CD4-positive, CD25-positive, alpha-beta regulatory T cell (primary cell): ENCODE data around the gene RAI14. TPM values are rescaled to one million over a fixed set of nuclear protein-coding genes. Genes with fewer than 3 reads are reported as not detected.

Experiments used
- ATAC-seq, 2 donors: fragments of 150-1000 bp; cut with Tn5 transposase; one replicate each; pipeline ENCODE4 v1.10.0; 2021; ENCODE audit warnings: low read depth in 2 of 2, moderate number of reproducible peaks in 2 of 2, moderate library complexity in 1 of 2
- DNase-seq, 3 donors: peaks; one replicate each; pipeline versions ENCODE4 v3.0.0 to v3.0.0-alpha.2; 2012 to 2022; ENCODE audit warnings: mixed read lengths in 1 of 3
- H3K27ac ChIP-seq: one replicate; pipeline ENCODE4 v1.7.0; 2013; ENCODE audit warnings: mild to moderate bottlenecking, low read length; ENCODE audit not compliant: insufficient read depth, poor library complexity, severe bottlenecking
- H3K27me3 ChIP-seq: one replicate; pipeline ENCODE4 v1.7.0; 2013; ENCODE audit warnings: low read length; ENCODE audit not compliant: control insufficient read depth, insufficient read depth
- H3K36me3 ChIP-seq: one replicate; pipeline ENCODE4 v1.7.0; 2013; ENCODE audit warnings: mild to moderate bottlenecking, low read length, moderate library complexity; ENCODE audit not compliant: control insufficient read depth, insufficient read depth
- H3K4me1 ChIP-seq: 2 replicates; pipeline ENCODE4 v1.7.0; 2013; ENCODE audit warnings: mild to moderate bottlenecking, low read length; ENCODE audit not compliant: insufficient read depth, control insufficient read depth, poor library complexity, severe bottlenecking
- H3K4me3 ChIP-seq: one replicate; pipeline ENCODE4 v1.7.0; 2013; ENCODE audit warnings: low read depth, mild to moderate bottlenecking, low read length, moderate library complexity
- H3K9me3 ChIP-seq, 2 experiments: 1 replicate in 1 of 2; 2 replicates in 1 of 2; pipeline ENCODE4 v1.7.0; 2013; ENCODE audit warnings: low read length in 2 of 2, mild to moderate bottlenecking in 1 of 2, moderate library complexity in 1 of 2; ENCODE audit not compliant: control insufficient read depth in 2 of 2
- H3K27ac Mint-ChIP-seq, 3 donors: one replicate each; pipeline ENCODE4 v1.8.0; 2020 to 2022; ENCODE audit warnings: mild to moderate bottlenecking in 3 of 3, mixed read lengths in 3 of 3, moderate library complexity in 2 of 3
- H3K27me3 Mint-ChIP-seq: one replicate; pipeline ENCODE4 v1.8.0; 2022; ENCODE audit warnings: mild to moderate bottlenecking, mixed read lengths
- H3K36me3 Mint-ChIP-seq: one replicate; pipeline ENCODE4 v1.8.0; 2020; ENCODE audit warnings: mixed read lengths
- H3K4me1 Mint-ChIP-seq, 4 donors: one replicate each; pipeline ENCODE4 v1.8.0; 2020 to 2022; ENCODE audit warnings: mixed read lengths in 4 of 4, mild to moderate bottlenecking in 1 of 4
- H3K4me3 Mint-ChIP-seq, 4 donors: one replicate each; pipeline ENCODE4 v1.8.0; 2020 to 2022; ENCODE audit warnings: mild to moderate bottlenecking in 4 of 4, mixed read lengths in 4 of 4, moderate library complexity in 3 of 4
- H3K9me3 Mint-ChIP-seq, 7 donors: one replicate each; pipeline ENCODE4 v1.8.0; 2020 to 2022; ENCODE audit warnings: mixed read lengths in 7 of 7, mild to moderate bottlenecking in 3 of 7, moderate library complexity in 2 of 7
- polyA plus RNA-seq, 4 donors: library from polyadenylated mRNA; unstranded; fragments of 300-500 nt; fragmentation: Illumina TruSeq; gene quantifications; one replicate each; pipeline ENCODE4 v1.2.3, GENCODE V29; 2021
- total RNA-seq: library from RNA; stranded (reverse); gene quantifications from one replicate; pipeline ENCODE4 v1.2.3, GENCODE V29; 2022

The RAI14 gene
- total and polyA plus RNA-seq, 5 donors from 2014 or later: 0.12 TPM; not detected in 4

DNA sequence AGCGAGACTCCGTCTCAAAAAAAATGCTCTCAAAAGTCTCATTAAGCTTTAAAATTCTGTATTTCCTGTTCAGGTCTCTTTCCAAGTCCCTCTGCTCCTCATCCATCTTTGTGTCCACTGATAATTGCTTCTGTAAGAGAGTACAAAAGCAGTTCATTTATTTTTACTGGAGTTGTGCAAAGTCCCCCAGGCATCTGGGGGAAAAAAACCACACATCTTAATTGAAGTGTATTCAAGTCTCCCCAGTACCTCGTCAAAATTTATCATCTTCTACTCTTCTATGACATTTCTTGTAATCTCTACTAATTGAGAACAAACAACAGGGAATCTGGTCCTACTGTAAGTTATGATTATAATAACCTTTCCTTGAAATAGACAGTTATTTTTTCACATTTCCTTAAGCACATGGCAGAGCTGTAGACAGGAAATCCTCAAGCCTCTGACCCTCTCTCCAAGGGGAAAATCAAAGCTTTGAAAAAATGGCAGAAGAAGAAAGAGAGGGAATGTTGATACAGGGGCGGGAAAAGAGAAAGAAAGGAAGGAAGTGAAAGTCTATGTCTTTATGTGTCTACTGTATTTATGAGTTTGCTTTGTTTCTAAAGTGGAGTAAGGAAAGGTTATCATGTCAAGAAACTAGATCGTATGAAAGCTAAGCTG lies 51.5 kb downstream of the RAI14 start:
- Mint-ChIP-seq H3K9me3 (peaks cover 0 to 1% (median 0%) of the 10 kb centered on the region in 7 donors), H3K27ac (no peak overlapping the region), H3K36me3 (no peaks in the 10 kb centered on the region), H3K4me3 (no peak overlapping the region), H3K27me3 (peaks cover 6% of the 10 kb centered on the region), H3K4me1 (no peaks in the 10 kb centered on the region)
- DNase-seq (no peak), ATAC-seq (no peak)
- Histone ChIP-seq H3K9me3 (no peaks in the 10 kb centered on the region), H3K4me3 (no peak overlapping the region), H3K36me3 (no peaks in the 10 kb centered on the region), H3K27me3 (no peaks in the 10 kb centered on the region), H3K27ac (no peak overlapping the region), H3K4me1 (no peaks in the 10 kb centered on the region)

DNA sequence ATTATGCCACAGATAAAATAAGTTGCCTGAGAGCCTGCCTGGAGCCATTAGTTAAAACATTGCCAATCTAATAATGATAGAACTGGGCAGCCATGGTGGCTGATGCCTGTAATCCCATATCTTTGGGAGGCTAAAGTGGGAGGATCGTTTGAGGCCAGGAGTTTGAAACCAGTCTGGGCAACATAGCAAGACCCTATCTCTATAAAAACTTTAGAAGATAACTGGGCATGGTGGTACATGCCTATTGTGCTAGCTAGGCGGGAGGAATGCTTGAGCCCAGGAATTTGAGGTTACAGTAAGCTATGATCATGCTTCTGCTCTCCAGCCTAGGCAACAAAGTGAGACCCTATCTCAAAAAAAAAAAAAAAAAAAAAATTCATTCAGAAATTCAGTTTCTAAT lies 52.6 kb downstream of the RAI14 start:
- H3K36me3 Mint-ChIP-seq: no peaks in the 10 kb centered on the region
- peaks cover 6% of the 10 kb centered on the region for H3K27me3 Mint-ChIP-seq
- Histone ChIP-seq H3K4me1 (no peaks in the 10 kb centered on the region), H3K9me3 (no peaks in the 10 kb centered on the region), H3K36me3 (no peaks in the 10 kb centered on the region), H3K4me3 (no peak overlapping the region), H3K27me3 (no peaks in the 10 kb centered on the region), H3K27ac (no peak overlapping the region)
- H3K4me1 Mint-ChIP-seq: no peaks in the 10 kb centered on the region
- peaks cover 0 to 3% (median 0%) of the 10 kb centered on the region in 7 donors for H3K9me3 Mint-ChIP-seq
- H3K27ac Mint-ChIP-seq: no peak overlapping the region
- H3K4me3 Mint-ChIP-seq: no peak overlapping the region
- ATAC-seq (no peak), DNase-seq (no peak)

DNA sequence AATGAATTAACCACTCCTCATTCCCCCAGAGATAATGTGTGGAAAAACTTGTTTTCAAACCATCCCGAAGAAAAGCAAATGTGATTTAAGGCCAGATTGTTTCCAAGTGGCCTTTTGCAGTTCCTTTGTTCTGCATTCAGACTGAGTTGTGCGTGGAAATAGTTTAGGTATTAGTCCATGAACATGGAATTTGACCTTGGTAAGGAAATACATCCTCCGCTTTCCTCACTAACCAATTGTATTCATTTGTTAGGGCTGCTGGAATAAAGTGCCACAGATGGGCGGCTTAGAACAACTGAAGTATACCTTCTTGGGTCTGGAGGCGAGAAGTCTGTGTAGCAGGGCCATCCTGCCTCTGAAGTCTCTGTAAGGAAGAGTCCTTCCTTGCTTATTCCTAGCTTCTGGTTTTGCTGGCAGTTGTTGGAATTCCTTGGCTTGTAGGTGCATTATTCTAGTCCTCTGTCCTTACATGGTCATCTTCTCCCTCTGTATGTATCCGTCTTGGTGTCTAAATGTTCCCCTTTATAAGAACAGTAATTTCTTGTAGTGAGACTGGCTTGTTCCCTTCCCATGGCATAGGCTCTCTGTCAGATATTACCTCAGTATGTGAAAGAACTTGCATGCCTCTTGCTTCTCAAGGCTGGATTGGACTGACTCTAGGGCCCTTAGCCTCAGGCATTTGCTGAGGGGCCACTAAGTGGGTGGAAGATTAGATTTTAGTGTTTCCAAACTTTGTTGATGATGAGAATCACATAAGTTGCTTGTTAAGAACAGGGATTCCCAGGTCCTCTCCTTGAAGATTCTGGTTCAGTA lies 53.9 kb downstream of the RAI14 start:
- Histone ChIP-seq H3K27ac (no peak overlapping the region), H3K27me3 (no peaks in the 10 kb centered on the region), H3K4me1 (no peaks in the 10 kb centered on the region), H3K36me3 (no peaks in the 10 kb centered on the region), H3K9me3 (no peaks in the 10 kb centered on the region), H3K4me3 (no peak overlapping the region)
- Mint-ChIP-seq H3K4me1 (no peaks in the 10 kb centered on the region), H3K27me3 (no peaks in the 10 kb centered on the region), H3K27ac (no peak overlapping the region), H3K9me3 (peaks cover 0 to 3% (median 0%) of the 10 kb centered on the region in 7 donors), H3K4me3 (no peak overlapping the region), H3K36me3 (no peaks in the 10 kb centered on the region)
- no peak for ATAC-seq
- DNase-seq: no peak

DNA sequence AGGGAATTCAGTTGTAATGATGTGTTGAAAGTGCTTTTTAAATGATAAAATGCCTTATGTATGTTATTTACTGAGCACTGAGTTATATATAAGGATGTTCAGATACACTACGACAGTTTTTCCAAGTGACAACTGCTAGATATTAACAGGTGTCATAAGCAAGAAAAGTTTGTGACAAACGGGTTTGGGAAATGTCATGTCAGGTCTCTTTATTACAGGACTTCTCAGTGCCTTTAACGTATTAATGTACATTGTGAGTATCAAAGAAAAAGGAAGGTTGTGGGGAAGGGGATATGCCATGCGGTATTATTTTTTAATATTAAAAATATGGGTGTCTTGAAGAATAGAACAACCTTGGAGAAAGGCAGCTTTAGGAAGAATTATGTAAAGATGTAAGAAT lies 56.4 kb downstream of the RAI14 start:
- no peak overlapping the region for H3K27ac Mint-ChIP-seq
- H3K27ac ChIP-seq: no peak overlapping the region
- DNase-seq: no peak
- no peak for ATAC-seq
- H3K9me3 Mint-ChIP-seq: peaks cover 0 to 3% (median 0%) of the 10 kb centered on the region in 7 donors
- H3K4me3 ChIP-seq: no peak overlapping the region
- no peaks in the 10 kb centered on the region for H3K27me3 Mint-ChIP-seq
- no peaks in the 10 kb centered on the region for H3K36me3 Mint-ChIP-seq
- no peaks in the 10 kb centered on the region for H3K27me3 ChIP-seq
- H3K4me3 Mint-ChIP-seq: no peak overlapping the region
- no peaks in the 10 kb centered on the region for H3K36me3 ChIP-seq
- no peaks in the 10 kb centered on the region for H3K9me3 ChIP-seq
- H3K4me1 ChIP-seq: no peaks in the 10 kb centered on the region
- no peaks in the 10 kb centered on the region for H3K4me1 Mint-ChIP-seq

DNA sequence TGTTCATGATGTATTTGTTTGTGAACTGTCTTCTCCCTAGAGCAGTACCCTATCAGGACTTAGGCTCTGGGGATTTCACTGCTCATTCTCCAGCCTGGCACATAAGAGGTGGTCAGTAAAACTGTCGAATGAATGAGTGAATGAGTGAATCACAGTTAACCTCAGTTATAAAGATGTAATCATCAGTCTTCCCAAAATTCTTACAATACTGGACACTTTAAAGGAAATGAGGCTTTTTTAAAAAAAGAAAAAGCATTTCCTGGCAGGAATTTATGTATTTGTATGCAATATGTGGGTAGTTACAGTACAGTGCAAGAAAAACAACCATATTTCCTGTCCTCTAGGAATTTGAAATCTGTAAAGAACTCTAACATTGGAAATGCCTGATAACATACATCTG lies 59.6 kb downstream of the RAI14 start:
- H3K27me3 Mint-ChIP-seq: no peaks in the 10 kb centered on the region
- H3K4me1 ChIP-seq: no peaks in the 10 kb centered on the region
- no peak overlapping the region for H3K4me3 Mint-ChIP-seq
- H3K36me3 Mint-ChIP-seq: no peaks in the 10 kb centered on the region
- ATAC-seq: no peak
- no peak overlapping the region for H3K27ac Mint-ChIP-seq
- no peaks in the 10 kb centered on the region for H3K9me3 ChIP-seq
- H3K27ac ChIP-seq: no peak overlapping the region
- no peaks in the 10 kb centered on the region for H3K27me3 ChIP-seq
- H3K4me3 ChIP-seq: no peak overlapping the region
- no peak for DNase-seq
- peaks cover 0 to 3% (median 0%) of the 10 kb centered on the region in 7 donors for H3K9me3 Mint-ChIP-seq
- H3K4me1 Mint-ChIP-seq: no peaks in the 10 kb centered on the region
- no peaks in the 10 kb centered on the region for H3K36me3 ChIP-seq

DNA sequence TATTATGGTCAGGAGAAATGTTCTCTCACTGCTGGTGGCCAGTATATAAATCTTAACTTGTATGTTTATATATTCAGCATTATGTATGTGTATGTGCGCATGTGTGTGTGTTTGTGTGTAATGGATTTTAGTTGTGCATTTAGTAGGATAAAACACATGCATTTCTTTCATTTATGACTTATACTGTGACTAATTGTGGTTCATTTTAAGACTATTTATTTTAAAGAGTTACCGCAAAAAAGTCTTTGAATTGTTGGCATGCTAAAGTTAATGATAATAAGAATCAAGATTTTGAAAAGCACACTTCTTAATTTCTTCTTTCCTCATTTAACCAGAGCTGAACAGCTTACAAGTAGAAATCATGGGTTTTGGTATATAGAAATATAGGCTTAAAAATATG lies 60.9 kb downstream of the RAI14 start:
- H3K36me3 Mint-ChIP-seq: no peaks in the 10 kb centered on the region
- DNase-seq: no peak
- peaks cover 0 to 3% (median 0%) of the 10 kb centered on the region in 7 donors for H3K9me3 Mint-ChIP-seq
- no peak overlapping the region for H3K4me3 Mint-ChIP-seq
- no peaks in the 10 kb centered on the region for H3K27me3 Mint-ChIP-seq
- H3K36me3 ChIP-seq: no peaks in the 10 kb centered on the region
- H3K9me3 ChIP-seq: no peaks in the 10 kb centered on the region
- no peak overlapping the region for H3K27ac Mint-ChIP-seq
- no peak overlapping the region for H3K27ac ChIP-seq
- H3K4me1 Mint-ChIP-seq: no peaks in the 10 kb centered on the region
- H3K4me1 ChIP-seq: no peaks in the 10 kb centered on the region
- no peak for ATAC-seq
- no peak overlapping the region for H3K4me3 ChIP-seq
- H3K27me3 ChIP-seq: no peaks in the 10 kb centered on the region

DNA sequence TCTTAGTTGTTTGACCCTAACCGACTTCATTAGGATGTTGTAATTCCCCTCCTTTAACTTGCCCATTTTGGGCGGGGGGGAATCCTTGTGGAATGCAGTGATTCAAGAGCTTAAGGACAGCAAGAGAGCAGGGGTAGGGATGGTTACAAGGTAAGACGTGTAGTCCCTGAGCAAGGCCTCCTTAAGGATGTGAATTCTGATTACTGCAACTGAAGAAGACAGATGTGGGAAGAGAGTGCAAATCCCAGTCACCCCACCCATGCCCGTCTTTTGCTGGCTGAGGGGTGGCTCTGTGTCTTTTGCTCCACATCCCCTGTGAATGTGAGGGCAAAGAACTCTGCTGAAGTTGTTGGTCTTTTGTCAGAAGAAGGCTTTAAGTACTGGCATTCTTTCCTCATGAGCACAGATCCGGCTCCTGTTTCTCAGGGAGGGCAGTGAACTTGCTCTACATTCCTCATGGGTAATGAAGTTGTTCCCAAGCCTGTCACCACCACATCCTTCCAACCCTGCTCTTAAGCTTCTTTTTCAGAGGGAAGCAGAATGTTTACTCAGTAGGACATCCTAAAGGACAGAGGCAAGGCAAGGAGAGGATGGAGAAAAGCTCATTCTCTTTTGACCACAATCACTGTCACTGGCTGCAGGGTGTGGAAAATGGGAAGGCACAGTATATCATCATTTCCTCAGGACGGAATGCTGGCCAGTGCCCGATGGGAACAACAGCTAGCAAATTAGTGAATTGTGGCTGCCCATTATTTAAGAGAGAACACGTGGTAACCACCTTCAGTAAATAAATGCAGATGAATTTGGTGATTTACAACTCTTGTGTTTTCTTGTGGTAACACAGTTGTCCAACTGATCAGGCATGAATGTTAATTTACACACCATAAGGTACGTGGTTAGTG lies 61.5 kb downstream of the RAI14 start:
- Histone ChIP-seq H3K36me3 (no peaks in the 10 kb centered on the region), H3K9me3 (no peaks in the 10 kb centered on the region), H3K4me1 (no peaks in the 10 kb centered on the region), H3K4me3 (no peak overlapping the region), H3K27ac (no peak overlapping the region), H3K27me3 (no peaks in the 10 kb centered on the region)
- Mint-ChIP-seq H3K27ac (no peak overlapping the region), H3K4me1 (no peaks in the 10 kb centered on the region), H3K36me3 (no peaks in the 10 kb centered on the region), H3K9me3 (peaks cover 0 to 3% (median 0%) of the 10 kb centered on the region in 7 donors), H3K27me3 (no peaks in the 10 kb centered on the region), H3K4me3 (no peak overlapping the region)
- DNase-seq (no peak), ATAC-seq (no peak)
